ENCODE data around the gene PRXL2A.

Gene PRXL2A

DNA sequence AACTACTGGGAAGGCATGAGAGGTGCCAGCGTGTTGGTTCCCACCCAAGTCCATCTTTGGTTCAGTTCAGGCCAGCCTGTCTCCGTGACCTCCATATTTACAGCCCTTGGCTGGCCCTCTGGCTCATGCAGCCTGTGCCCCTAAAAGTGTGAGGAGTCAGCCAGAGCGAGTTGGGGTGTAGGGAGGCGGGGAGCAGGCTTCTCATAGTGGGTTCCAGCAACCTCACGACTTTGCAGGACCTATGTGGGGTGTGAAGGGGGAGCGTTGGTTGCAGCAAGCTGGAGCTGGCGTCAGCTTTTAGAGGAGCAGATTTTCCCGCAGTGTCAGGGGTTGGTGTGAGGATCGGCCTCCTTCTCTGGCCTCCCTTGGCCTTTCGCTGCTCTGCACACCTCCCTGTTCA is 55.5 kb downstream of the PRXL2A start:
- in situ Hi-C loops (cut with MboI; ENCODE audit: low sequenced_read_pairs), result no loop called here
- Histone ChIP-seq H3K4me3 (no peak overlapping the region), H3K36me3 (replicated peaks) (no peaks in the 10 kb centered on the region; the same call in 1 of the 2 replicates), H3K9me3 (no peaks in the 10 kb centered on the region), H3K4me1 (peaks cover 30% of the 10 kb centered on the region), H3K27me3 (ENCODE audit: low read depth) (no peaks in the 10 kb centered on the region)
- DNase-seq (ENCODE audit: low spot score in 2 of 2), result no peak

DNA sequence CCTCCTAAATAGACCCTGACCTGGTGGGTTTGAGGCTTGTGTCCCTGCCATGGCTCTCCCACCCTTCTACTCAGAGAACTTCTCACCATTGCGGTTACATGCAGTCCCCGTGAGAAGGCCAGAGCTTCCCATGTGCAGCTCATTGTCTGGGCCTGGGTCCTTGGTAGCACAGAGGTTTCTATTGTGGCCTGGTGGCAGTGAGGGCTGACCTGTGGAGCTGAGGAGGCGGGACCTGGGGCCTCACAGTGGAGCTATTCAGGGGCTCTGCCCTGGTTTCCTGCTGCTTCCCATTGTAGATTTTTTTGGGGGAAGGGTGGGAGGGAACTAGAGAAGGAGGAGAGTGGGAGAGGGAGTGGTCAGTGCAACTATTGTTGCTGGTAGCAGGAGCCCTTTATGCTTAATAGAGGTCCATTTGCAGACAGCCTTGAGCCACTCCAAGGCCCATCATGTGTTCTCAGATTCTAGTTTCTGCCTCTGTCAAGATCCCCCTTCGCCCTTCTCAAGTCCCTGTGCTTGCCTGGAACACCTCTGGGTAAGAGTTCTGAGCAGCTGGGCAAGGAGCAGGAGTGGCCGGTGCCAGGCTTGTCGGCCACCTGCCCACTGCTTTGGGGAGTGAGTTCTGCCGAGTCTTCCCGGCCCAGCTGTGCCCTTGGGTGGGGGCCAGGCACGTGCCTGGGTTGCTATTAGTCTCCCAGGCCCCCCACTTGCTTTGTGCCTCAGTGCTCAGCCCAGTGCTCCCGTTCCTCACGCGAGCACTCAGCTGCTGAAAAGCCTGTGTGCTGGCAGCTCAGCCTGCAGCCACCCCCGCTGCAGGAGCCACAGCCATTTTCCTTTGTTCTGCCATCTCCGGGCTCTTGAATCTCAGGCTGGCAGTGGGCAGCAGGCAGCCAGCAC is 56.5 kb downstream of the PRXL2A start:
- in situ Hi-C loops (cut with MboI; ENCODE audit: low sequenced_read_pairs), result no loop called here
- no peaks in the 10 kb centered on the region for H3K9me3 ChIP-seq
- H3K36me3 ChIP-seq (replicated peaks), result no peaks in the 10 kb centered on the region; the same call in 1 of the 2 replicates
- H3K27me3 ChIP-seq (ENCODE audit: low read depth), result no peaks in the 10 kb centered on the region
- peaks cover 30% of the 10 kb centered on the region for H3K4me1 ChIP-seq
- no peak overlapping the region for H3K4me3 ChIP-seq
- peak; percentile 32 to 67 for DNase-seq (ENCODE audit: low spot score in 2 of 2)

DNA sequence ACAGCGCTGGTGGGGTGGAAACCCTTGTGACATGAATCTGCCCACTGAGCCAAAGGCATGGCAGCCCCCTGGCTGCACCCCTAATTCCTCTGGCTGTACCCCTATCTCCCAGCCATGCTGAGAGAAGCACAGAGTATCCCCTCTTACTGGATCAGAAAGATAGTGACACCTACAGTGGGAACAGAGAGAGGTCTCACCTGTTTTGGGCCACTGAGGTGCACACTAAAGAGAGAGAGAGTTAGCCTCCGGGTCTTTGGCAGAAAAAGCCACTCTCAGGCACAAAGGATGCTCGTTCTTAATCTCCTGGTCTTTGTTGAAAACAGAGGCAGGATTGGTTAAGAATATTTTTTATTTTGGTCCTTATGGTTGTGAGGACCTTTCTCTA is 57.1 kb downstream of the PRXL2A start:
- H3K36me3 ChIP-seq (replicated peaks), result no peaks in the 10 kb centered on the region; the same call in 1 of the 2 replicates
- in situ Hi-C loops (cut with MboI; ENCODE audit: low sequenced_read_pairs), result no loop called here
- H3K9me3 ChIP-seq, result no peaks in the 10 kb centered on the region
- no peak for DNase-seq (ENCODE audit: low spot score in 2 of 2)
- no peaks in the 10 kb centered on the region for H3K27me3 ChIP-seq (ENCODE audit: low read depth)
- peaks cover 30% of the 10 kb centered on the region for H3K4me1 ChIP-seq
- no peak overlapping the region for H3K4me3 ChIP-seq

DNA sequence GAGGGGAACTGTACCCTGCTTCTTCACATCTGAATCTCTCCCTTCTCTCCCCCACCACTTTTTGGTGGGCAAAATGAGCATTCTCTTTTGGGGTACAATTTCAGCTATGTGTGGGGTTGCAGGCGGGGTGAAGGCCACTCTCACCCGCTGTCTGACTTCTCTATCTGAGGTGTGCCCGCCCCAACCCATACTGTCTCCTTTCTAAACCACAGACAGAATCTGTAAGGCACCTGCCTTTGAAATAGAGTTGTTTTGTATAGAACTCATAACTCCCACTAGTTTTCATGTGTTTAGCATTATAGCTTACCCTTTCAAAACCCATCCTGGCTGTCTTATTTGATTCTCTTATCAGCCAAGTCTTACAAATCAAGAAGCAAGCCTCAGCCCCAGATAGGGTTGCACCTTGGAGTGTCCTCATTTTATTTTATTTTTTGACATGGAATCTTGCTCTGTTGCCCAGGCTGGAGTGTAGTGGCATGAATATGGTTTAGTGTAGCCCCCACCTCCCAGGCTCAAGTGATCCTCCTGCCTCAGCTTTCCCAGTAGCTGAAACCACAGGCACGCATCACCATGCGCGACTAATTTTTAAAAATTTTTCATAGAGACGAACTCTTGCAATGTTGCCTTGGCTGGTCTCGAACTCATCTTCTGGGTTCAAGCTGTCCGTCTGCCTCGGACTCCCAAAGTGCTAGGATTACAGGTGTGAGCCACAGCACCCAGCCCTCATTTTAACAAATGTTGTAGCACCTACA is 57.7 kb downstream of the PRXL2A start:
- Histone ChIP-seq H3K4me1 (peaks cover 30% of the 10 kb centered on the region), H3K9me3 (no peaks in the 10 kb centered on the region), H3K4me3 (no peak overlapping the region), H3K27me3 (ENCODE audit: low read depth) (no peaks in the 10 kb centered on the region), H3K36me3 (replicated peaks) (no peaks in the 10 kb centered on the region; the same call in 1 of the 2 replicates)
- in situ Hi-C loops (cut with MboI; ENCODE audit: low sequenced_read_pairs), result no loop called here
- no peak for DNase-seq (ENCODE audit: low spot score in 2 of 2)

DNA sequence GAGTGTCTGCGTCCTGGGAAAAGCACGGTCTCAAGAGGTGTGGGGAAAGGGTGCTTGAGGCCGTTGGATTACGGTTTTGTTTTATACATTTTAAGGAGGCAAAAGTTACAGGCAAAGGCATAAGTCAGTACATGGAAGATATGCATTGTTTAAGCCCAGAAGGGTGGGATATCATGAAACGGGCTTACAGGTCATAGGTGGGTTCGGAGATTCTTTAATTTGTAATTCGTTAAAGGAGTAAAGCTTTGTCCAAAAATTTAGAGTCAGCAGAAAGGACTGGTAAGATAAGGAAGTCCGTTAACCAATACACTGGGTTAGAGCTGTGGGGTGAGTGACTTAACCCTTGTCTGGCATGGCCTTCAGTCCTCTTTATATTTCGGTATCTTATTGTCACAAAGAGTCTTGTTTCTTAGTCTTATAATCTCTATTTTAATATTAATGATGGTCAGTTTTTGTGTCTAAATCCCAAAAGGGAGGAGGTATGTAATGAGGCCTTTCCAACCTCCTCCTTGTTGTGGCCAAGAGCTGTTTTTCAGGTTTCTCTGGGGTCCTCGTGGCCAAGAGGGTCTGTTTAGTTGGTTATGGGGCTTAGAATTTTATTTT is 58.5 kb downstream of the PRXL2A start:
- Histone ChIP-seq H3K27me3 (ENCODE audit: low read depth) (no peaks in the 10 kb centered on the region), H3K4me3 (no peak overlapping the region), H3K4me1 (peaks cover 30% of the 10 kb centered on the region), H3K36me3 (replicated peaks) (no peaks in the 10 kb centered on the region; the same call in 1 of the 2 replicates), H3K9me3 (no peaks in the 10 kb centered on the region)
- DNase-seq (ENCODE audit: low spot score in 2 of 2), result no peak
- in situ Hi-C loops (cut with MboI; ENCODE audit: low sequenced_read_pairs), result no loop called here

DNA sequence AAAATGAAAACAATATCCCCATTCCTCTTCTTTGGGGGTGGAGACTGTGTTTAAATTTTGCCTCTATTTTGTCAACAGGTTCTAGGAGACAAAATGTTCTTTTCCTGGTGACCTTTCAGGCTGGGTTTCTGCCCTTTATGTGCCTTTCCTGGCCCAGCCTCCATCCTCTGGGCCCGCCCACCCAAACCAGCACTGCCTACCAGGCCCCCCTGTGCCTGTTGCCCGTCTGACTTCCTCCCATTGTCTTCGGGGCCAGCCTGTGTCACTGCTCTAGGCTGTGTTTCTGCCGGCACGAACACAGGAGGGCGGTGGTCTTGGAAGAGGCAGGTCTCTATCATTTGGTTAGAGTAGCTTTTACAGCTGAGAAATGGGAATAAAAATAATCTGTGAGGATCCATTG is 59.7 kb downstream of the PRXL2A start:
- peaks cover 30% of the 10 kb centered on the region for H3K4me1 ChIP-seq
- H3K27me3 ChIP-seq (ENCODE audit: low read depth), result no peaks in the 10 kb centered on the region
- no peaks in the 10 kb centered on the region; the same call in 1 of the 2 replicates for H3K36me3 ChIP-seq (replicated peaks)
- DNase-seq (ENCODE audit: low spot score in 2 of 2), result peak in 1 of 2 experiments; percentile 52
- H3K4me3 ChIP-seq, result no peak overlapping the region
- no peaks in the 10 kb centered on the region for H3K9me3 ChIP-seq
- in situ Hi-C loops (cut with MboI; ENCODE audit: low sequenced_read_pairs), result no loop called here

DNA sequence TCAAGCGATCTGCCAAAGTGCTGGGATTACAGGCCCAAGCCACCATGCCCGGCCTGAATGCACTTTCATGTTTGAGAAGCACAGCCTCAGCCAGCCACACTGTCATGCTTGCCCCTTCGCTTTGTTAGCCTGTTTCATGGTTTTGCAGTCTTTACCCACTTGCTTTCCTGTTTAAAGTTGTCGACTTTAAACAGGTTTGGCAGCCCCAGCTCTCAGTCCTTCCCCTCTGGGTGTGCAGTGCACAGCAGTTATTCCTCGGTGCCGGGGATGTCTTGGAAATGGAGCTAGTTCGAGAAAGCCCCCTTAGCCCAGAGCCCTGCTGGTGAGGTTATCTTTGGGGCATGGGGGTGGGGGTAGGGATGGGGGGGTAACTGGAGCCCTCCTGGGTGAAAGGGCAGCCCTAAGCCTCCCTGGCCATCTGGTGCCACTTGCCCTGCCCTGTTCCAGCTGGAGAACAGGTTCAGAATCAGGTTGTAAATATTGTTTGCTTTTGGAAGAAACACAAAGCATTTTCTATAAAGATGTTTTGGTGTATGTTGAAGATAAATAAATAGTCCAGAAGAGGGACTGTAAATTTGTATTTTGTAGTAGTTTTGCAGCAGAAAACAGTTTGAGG is 60.6 kb downstream of the PRXL2A start:
- DNase-seq (ENCODE audit: low spot score in 2 of 2), result no peak
- H3K4me3 ChIP-seq, result no peak overlapping the region
- H3K36me3 ChIP-seq (replicated peaks), result no peaks in the 10 kb centered on the region
- H3K4me1 ChIP-seq, result peaks cover 21% of the 10 kb centered on the region
- H3K9me3 ChIP-seq, result no peaks in the 10 kb centered on the region
- no peaks in the 10 kb centered on the region for H3K27me3 ChIP-seq (ENCODE audit: low read depth)
- in situ Hi-C loops (cut with MboI; ENCODE audit: low sequenced_read_pairs), result no loop called here

DNA sequence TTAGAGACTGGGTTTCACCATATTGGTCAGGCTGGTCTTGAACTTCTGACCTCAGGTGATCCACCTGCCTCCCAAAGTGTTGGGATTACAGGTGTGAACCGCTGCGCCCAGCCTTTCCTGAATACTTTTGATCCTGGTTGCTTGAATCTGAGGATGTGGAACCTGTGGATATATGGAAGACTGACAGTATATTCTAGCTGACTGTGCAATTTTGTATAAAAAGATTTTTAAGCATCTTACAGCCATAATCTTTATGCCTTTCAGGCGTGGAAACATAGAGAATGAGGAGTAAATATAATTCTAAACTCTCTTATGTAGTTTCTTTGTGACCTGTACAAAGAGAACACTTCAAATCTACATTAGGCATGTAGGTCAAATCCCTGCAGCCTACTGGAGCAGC is 61.9 kb downstream of the PRXL2A start:
- no peaks in the 10 kb centered on the region for H3K27me3 ChIP-seq (ENCODE audit: low read depth)
- H3K4me1 ChIP-seq, result peaks cover 9% of the 10 kb centered on the region
- in situ Hi-C loops (cut with MboI; ENCODE audit: low sequenced_read_pairs), result no loop called here
- no peak for DNase-seq (ENCODE audit: low spot score in 2 of 2)
- no peaks in the 10 kb centered on the region for H3K9me3 ChIP-seq
- no peak overlapping the region for H3K4me3 ChIP-seq
- no peaks in the 10 kb centered on the region; the same call in 1 of the 2 replicates for H3K36me3 ChIP-seq (replicated peaks)

DNA sequence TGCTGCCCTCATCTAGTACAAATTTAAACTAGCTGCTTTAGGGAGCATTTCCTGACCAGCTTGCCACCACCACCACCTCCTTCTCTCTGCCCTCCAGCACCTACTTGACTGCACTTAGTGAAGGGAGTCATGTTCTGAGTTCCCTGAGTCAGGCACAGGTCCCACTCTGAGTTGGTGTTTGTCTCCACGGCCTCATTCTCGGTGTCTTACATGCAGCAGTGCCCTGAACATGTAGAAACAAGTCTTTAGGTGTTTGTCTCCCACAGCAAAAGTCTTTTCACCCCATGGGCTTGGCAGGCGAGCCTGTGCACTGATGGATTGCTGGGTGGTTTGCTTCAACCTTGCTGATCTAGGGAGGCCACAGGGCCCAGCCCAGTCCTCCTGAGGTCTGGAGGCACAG is 62.6 kb downstream of the PRXL2A start:
- in situ Hi-C loops (cut with MboI; ENCODE audit: low sequenced_read_pairs), result no loop called here
- Histone ChIP-seq H3K4me3 (no peak overlapping the region), H3K4me1 (peaks cover 7% of the 10 kb centered on the region; the same call in 1 of the 2 replicates), H3K9me3 (no peaks in the 10 kb centered on the region), H3K27me3 (ENCODE audit: low read depth) (no peaks in the 10 kb centered on the region), H3K36me3 (replicated peaks) (no peaks in the 10 kb centered on the region; the same call in 1 of the 2 replicates)
- no peak for DNase-seq (ENCODE audit: low spot score in 2 of 2)

DNA sequence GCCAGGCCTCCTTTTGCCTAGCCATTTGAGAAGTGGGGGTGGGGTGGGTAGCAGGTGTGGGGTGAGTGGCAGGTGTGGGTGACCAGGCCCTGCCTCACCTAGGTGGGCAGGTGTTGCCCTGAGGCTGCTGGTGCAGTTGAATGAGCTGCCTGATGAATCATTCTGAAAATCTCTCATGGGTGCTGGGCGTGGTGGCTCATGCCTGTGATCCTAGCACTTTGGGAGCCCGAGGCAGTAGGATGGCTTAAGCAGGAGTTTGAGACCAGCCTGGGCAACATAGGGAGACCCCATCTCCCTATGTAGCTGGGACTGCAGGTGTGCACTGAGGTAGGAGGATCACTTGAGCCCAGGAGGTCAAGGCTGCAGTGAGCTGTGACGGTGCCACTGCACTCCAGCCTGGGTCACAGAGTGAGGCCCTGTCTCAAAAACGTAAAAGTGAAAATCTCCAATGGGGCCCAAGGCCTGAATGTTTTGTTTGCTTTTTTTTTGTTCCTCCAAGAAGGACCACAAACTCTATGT is 63.4 kb downstream of the PRXL2A start:
- no peak for DNase-seq (ENCODE audit: low spot score in 2 of 2)
- no peaks in the 10 kb centered on the region for H3K27me3 ChIP-seq (ENCODE audit: low read depth)
- in situ Hi-C loops (cut with MboI; ENCODE audit: low sequenced_read_pairs), result no loop called here
- H3K4me3 ChIP-seq, result no peak overlapping the region
- no peaks in the 10 kb centered on the region; the same call in 1 of the 2 replicates for H3K36me3 ChIP-seq (replicated peaks)
- peaks cover 4% of the 10 kb centered on the region; the same call in 1 of the 2 replicates for H3K4me1 ChIP-seq
- H3K9me3 ChIP-seq, result no peaks in the 10 kb centered on the region

DNA sequence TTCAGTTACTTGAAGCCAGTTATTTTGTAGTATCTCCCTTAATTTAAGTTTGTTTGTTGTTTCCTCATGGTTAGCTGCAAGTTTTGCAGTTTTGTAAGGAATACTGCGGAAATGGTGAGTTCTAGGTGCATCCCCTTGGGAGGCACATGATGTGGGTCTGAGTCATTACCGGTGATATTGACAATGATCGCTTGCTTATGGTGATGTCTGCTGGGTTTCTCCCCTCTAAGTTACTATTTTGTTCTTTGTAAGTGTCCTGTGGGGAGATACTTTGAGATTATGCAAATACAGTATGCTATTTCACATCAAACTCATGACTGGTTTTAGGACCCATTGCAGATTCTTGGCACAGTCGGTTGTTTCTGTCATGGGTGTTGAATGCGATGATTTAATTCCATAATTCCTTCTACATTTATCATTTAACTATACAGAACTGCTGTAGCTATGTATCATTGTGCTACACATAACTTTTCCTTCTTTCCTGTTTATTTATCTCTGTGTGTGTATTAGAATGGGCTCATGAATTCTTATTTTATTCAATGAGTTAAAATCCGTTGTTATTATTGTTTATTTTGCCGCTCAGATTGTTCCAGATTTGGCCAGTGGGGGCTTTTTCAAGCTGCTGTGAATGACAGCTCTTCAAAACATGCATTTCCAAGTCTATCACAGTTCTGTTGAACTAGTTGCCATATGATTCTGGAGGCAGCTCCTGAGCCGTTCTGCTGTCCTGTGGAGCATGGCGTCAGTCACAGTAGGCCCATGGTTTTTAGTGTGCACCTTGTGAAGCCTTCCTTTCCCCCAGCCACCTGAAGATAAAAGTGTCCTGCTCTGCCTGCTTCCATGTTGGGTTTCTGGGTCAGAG is 64.1 kb downstream of the PRXL2A start:
- Histone ChIP-seq H3K4me1 (peaks cover 2% of the 10 kb centered on the region; the same call in 1 of the 2 replicates), H3K36me3 (replicated peaks) (no peaks in the 10 kb centered on the region; the same call in 1 of the 2 replicates), H3K27me3 (ENCODE audit: low read depth) (no peaks in the 10 kb centered on the region), H3K4me3 (no peak overlapping the region), H3K9me3 (no peaks in the 10 kb centered on the region)
- no peak for DNase-seq (ENCODE audit: low spot score in 2 of 2)
- in situ Hi-C loops (cut with MboI; ENCODE audit: low sequenced_read_pairs), result no loop called here

DNA sequence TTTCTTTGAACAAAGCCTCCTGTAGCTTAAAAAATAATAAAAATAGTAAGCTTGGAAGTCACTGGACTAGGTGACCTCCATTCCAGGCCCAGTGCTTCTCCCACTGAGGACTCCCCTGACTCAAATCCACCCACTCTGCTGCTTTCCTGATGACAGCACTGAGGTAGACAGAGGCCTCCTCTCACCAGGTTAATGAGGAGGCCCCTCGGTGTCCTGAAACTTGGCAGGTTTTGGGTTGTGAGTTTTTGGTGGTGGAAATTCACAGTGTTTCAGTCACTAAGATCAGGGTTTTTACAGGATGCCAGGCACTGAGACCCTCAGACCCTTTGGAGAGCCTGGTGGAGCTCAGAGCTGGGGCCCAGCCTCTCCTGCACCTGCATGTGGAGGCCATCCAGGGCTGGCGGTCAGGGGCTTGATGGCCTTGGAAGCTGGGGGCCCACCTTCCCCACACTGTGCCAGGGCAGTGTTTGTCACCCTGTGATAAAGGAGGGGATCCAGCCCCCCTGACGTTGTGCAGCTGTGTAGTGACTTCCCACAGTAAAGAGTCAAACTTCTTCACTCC is 64.8 kb downstream of the PRXL2A start:
- Histone ChIP-seq H3K4me3 (no peak overlapping the region), H3K4me1 (peaks cover 2% of the 10 kb centered on the region; the same call in 1 of the 2 replicates), H3K9me3 (no peaks in the 10 kb centered on the region), H3K27me3 (ENCODE audit: low read depth) (no peaks in the 10 kb centered on the region), H3K36me3 (replicated peaks) (no peaks in the 10 kb centered on the region; the same call in 1 of the 2 replicates)
- DNase-seq (ENCODE audit: low spot score in 2 of 2), result no peak
- in situ Hi-C loops (cut with MboI; ENCODE audit: low sequenced_read_pairs), result no loop called here
